Tibial nerve (tissue), 4 donors: ENCODE results near the gene RNF4. TPM values are rescaled to one million over a fixed set of nuclear protein-coding genes. Genes with fewer than 3 reads are reported as not detected.

Source experiments
- DNase-seq, 2 donors: peaks; one replicate each; pipeline ENCODE4 v3.0.0-alpha.2; 2019; ENCODE audit warnings: low spot score in 2 of 2
- H3K27ac ChIP-seq, 4 donors: fragments of 200-600 bp; sonication (generic) in 3 of 4; one replicate each; pipeline ENCODE4 v1.5.1; 2017 to 2019; ENCODE audit warnings: mild to moderate bottlenecking in 1 of 4
- H3K27me3 ChIP-seq, 2 donors: fragments of 200-600 bp; sonication (generic) in 1 of 2; one replicate each; pipeline versions ENCODE4 v1.5.1 to v1.6.0; 2017 to 2019
- H3K36me3 ChIP-seq, 3 donors: fragments of 200-600 bp; sonication (generic); one replicate each; pipeline ENCODE4 v1.5.1; 2018 to 2019
- H3K4me1 ChIP-seq, 4 donors: fragments of 200-600 bp; sonication (generic) in 3 of 4; one replicate each; pipeline ENCODE4 v1.5.1; 2017 to 2019
- H3K4me3 ChIP-seq, 4 donors: fragments of 200-600 bp; sonication (generic) in 3 of 4; one replicate each; pipeline ENCODE4 v1.5.1; 2017 to 2019; ENCODE audit warnings: mild to moderate bottlenecking in 1 of 4, moderate library complexity in 1 of 4
- H3K9me3 ChIP-seq, 4 donors: fragments of 200-600 bp; sonication (generic) in 3 of 4; one replicate each; pipeline ENCODE4 v1.5.1; 2017 to 2019
- EP300 ChIP-seq, 2 donors: sonication (generic); formaldehyde crosslinking; IDR thresholded peaks; one replicate each; pipeline ENCODE4 v1.6.1; 2017; ENCODE audit warnings: antibody characterized with exemption in 2 of 2, mild to moderate bottlenecking in 1 of 2
- POLR2A ChIP-seq, 2 donors: fragments of 450-650 bp; IDR thresholded peaks; one replicate each; pipeline ENCODE4 v1.6.1; 2017; ENCODE audit warnings: antibody characterized with exemption in 2 of 2, mild to moderate bottlenecking in 2 of 2, moderate library complexity in 2 of 2
- WGBS, 2 donors: methylation state at CpG; one replicate each; pipeline ENCODE4 v1.1.5; 2018; 5-methylcytosine and 5-hydroxymethylcytosine counted together
- total RNA-seq, 4 donors: library from RNA; depleted of rRNA; stranded (reverse); fragments of >200 nt; gene quantifications; one replicate each; pipeline ENCODE4 v1.1.0, GENCODE V29; 2016
- TF ChIP-seq, protein P1 (sequence below), 5 experiments: fragments of 200-600 bp in 3 of 5; fragments of 450-650 bp in 2 of 5; sonication (generic) in 3 of 5; IDR thresholded peaks; one replicate each; pipeline ENCODE4 v1.5.1; 2016 to 2019; ENCODE audit warnings: antibody characterized with exemption in 5 of 5, mild to moderate bottlenecking in 3 of 5, moderate library complexity in 2 of 5

The RNF4 gene
- total RNA-seq, 4 donors from 2014 or later, result 33.0 to 67.7 (median 49.3) TPM

- Histone ChIP-seq H3K36me3 (no peaks in the 10 kb centered on the region), H3K4me1 (no peaks in the 10 kb centered on the region), H3K27ac (no peak overlapping the region), H3K27me3 (no peaks in the 10 kb centered on the region), H3K9me3 (no peaks in the 10 kb centered on the region), H3K4me3 (no peak overlapping the region)
- no peak for TF ChIP-seq POLR2A (IDR thresholded peaks at IDR 0.05)
- no peak for TF ChIP-seq EP300 (IDR thresholded peaks at IDR 0.05)
- TF ChIP-seq, protein P1, sequence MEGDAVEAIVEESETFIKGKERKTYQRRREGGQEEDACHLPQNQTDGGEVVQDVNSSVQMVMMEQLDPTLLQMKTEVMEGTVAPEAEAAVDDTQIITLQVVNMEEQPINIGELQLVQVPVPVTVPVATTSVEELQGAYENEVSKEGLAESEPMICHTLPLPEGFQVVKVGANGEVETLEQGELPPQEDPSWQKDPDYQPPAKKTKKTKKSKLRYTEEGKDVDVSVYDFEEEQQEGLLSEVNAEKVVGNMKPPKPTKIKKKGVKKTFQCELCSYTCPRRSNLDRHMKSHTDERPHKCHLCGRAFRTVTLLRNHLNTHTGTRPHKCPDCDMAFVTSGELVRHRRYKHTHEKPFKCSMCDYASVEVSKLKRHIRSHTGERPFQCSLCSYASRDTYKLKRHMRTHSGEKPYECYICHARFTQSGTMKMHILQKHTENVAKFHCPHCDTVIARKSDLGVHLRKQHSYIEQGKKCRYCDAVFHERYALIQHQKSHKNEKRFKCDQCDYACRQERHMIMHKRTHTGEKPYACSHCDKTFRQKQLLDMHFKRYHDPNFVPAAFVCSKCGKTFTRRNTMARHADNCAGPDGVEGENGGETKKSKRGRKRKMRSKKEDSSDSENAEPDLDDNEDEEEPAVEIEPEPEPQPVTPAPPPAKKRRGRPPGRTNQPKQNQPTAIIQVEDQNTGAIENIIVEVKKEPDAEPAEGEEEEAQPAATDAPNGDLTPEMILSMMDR (IDR thresholded peaks at IDR 0.05), result no peak
- 76 to 78% methylated on average over 24 to 25 of the region's 25 CpGs for WGBS, 2 donors
- DNase-seq, result no peak
Measured at GRCh38 chr4:2451821-2452785, 16.8 kb upstream of the RNF4 start.

DNA sequence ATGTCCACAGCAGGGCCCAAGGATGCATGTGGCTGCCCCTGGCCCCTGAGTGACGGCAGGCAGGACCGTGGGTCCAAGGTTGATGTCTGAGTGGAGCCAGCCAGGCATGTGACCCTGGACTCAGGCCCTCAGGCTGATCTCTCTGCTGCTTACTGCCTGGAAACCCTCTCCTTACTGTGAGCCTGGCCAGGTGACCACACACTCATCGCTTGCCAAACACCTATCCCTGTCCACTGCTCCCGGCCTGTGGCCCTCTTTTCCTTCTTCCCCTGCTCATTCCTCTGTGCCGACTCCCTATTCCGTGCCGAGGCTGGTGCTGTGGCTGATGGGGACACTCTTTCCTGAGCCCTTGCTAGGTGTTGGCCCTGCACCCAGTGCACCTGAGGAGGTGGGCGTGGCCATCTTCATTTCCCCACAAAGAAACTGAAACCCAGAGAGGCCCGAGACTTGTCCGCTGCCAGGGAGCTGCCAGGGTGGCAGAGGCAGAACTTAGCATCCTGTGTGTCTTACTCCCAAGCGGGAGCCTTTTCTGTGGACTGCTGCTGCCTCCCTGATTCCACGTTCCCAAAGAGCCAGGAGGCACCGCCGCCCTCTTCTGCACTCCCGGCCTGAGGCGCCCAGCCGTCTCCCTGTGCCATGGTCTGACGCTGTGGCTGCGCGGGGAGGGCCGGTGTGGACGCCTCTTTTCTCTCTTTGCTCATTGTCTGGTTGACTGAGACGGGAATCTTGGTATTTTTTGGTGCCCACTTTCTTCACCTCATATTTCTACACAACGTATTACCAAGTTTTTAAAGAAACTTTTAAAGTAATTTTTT, 11.2 kb upstream of the RNF4 start:
- Histone ChIP-seq H3K9me3 (no peaks in the 10 kb centered on the region), H3K27me3 (no peaks in the 10 kb centered on the region), H3K4me3 (no peak overlapping the region), H3K27ac (no peak overlapping the region), H3K4me1 (peaks cover 0 to 7% (median 5%) of the 10 kb centered on the region in 4 donors), H3K36me3 (no peaks in the 10 kb centered on the region)
- WGBS, 2 donors, result 73 to 81% methylated on average over 22 to 24 of the region's 24 CpGs
- no peak for DNase-seq
- TF ChIP-seq EP300 (IDR thresholded peaks at IDR 0.05), result no peak
- TF ChIP-seq, protein P1 (IDR thresholded peaks at IDR 0.05), result no peak
- TF ChIP-seq POLR2A (IDR thresholded peaks at IDR 0.05), result no peak

GRCh38 chr4:2458546-2459491, 10.1 kb upstream of the RNF4 start:
- Histone ChIP-seq H3K4me1 (peaks cover 0 to 13% (median 7%) of the 10 kb centered on the region in 4 donors), H3K9me3 (no peaks in the 10 kb centered on the region), H3K36me3 (no peaks in the 10 kb centered on the region), H3K4me3 (no peak overlapping the region), H3K27ac (no peak overlapping the region), H3K27me3 (no peaks in the 10 kb centered on the region)
- TF ChIP-seq POLR2A (IDR thresholded peaks at IDR 0.05) (no peak), EP300 (IDR thresholded peaks at IDR 0.05) (no peak)
- TF ChIP-seq, protein P1 (IDR thresholded peaks at IDR 0.05), result no peak
- DNase-seq, result no peak
- WGBS, 2 donors, result 84 to 87% methylated on average over 34 to 35 of the region's 38 CpGs

DNA sequence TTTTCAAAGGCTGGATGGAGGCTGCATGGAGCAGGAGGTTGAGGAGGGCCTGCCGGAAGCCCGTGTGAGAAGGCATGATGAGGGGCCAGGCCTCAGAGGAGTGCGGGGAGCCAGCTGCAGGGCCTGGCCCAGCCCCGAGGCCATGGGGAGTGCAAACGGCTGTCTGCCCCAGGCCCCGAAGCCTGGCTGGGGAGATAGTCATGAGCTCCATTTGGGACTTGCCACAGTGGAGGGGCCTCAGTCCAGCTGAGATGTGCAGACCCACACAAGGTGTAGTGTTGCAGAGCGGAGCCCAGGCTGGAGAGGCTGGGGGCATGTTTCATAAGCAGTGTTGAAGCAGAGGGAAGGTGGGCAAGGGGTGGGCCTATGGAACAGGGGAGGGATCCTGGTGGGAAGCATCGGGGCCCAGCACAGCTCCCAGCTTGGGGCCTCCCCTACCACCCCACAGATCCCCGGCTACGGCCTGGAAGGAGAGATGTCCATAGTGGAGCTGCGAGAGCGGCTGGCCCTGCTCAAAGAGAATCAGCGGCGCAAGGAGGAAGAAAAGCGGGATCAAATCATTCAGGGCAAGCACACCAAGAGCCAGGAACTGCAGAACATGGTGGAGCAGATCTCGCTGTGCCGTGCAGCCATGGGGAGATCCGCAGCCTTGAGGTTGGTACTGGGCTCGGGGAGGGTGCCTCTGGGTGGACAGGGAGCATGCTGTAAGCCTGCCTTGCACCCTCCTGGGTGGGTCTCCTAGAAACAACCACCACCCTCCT, 9.1 kb upstream of the RNF4 start:
- DNase-seq, result no peak
- Histone ChIP-seq H3K4me1 (peaks cover 0 to 13% (median 7%) of the 10 kb centered on the region in 4 donors), H3K9me3 (no peaks in the 10 kb centered on the region)

More for the DNA sequence above, 9.1 kb upstream of the RNF4 start:
- TF ChIP-seq, protein P1 (IDR thresholded peaks at IDR 0.05), result no peak
- no peak for TF ChIP-seq POLR2A (IDR thresholded peaks at IDR 0.05)
- Histone ChIP-seq H3K27me3 (no peaks in the 10 kb centered on the region), H3K27ac (no peak overlapping the region), H3K4me3 (no peak overlapping the region), H3K36me3 (no peaks in the 10 kb centered on the region)
- WGBS, 2 donors, result 90 to 93% methylated on average over 19 of the region's 19 CpGs
